NCI-H1436 treated with DMSO at 0.1 percent for 48 hours (cell line): ENCODE measurements around the gene TNP2.
"Not testable (repeated sequence)": the region's sequence is repeated elsewhere in the genome, so short reads cannot be mapped to it uniquely, and the experiment has no call there.

ENCODE experiments used
- DNase-seq: peaks from one replicate; lab custom pipeline; 2025; lab: John Stamatoyannopoulos, UW

Gene TNP2

GRCh38 chr16:11239644-11240632 lies 29.2 kb downstream of the TNP2 start:
- no peak for DNase-seq

GRCh38 chr16:11238272-11239202 lies 30.6 kb downstream of the TNP2 start:
- DNase-seq = no peak

DNA sequence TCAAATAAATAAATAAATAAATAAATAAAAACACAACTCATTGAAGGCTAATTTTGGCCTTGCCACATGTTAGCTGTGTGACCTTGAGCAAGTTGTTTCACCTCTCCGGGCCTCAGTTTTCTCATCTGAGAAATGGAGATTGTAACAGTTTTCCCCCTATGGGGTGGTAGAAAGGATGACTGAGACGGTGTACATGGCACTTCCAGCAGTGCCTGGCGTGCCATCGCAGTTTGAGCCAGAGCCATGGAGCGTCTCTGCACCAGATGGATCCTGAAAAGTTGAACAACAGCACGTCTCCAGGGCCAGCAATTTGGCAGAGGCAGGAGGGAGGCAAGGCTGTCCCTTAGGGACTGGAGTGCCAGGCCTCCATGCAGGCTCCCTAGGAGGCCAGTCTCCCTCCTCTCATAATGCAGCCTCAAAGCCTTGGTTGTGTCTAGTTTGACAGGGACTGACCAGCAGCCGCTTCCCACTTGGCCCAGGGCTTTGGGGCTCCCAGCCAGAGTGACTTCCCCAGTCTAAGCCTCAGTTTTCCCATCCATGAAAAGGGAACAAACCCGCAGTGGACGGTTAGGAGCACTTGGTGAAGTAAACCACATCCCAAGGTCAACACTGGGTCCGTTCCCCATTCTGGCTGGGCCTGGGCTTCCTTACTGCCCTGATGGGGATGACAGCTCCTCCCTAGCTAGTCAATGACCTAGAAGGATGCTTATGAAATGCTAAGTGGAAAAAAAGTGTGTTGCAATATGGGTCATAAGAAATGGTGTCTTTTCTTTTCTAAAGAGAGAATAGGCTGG lies 32.5 kb downstream of the TNP2 start:
- no peak for DNase-seq

- no peak for DNase-seq
Observed at GRCh38 chr16:11235703-11235991, 33.5 kb downstream of the TNP2 start.

GRCh38 chr16:11234884-11235702 lies 34.0 kb downstream of the TNP2 start:
- no peak for DNase-seq

GRCh38 chr16:11233727-11234376 lies 35.3 kb downstream of the TNP2 start:
- DNase-seq = no peak

DNA sequence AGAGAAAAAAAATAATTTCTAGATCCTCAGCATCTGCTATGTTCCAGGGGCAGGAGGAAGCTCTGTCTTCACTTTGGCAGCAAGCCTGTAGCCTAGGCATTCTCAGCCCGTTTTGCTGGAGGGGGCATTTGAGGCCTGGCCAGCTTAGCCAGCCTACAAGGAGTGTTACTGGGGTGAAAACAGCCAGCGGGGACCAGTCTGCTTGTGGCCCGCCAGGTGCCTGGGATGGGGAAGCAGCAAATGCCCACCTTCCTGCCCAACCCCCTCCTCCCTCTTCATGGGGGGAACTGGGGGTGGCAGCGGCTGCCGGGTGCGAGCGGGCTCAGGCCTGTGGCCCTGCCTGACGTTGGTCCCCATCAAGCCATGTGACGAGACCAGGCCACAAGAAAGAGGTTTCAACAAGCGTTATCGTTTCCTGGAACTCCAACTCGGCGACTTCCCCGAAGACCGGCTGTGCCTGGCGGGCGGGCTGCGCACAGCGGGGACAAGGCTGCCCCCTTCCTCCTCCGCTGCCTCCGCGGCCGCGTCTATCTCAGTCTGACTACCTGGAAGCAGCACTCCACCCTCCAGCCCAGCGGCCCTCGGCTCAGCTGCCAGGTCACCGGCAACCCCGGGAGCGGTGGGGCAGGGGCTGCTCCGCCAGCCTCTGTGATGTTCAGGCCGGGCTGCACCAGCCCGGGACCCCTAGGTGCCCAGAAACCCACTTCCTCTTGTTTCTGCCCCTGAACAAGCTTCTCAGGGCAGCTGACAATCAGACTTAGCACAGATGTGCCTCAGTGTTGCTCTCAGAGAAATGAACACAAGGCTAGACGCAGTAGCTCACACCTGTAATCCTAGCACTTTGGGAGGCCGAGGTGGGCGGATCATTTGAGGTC lies 36.0 kb downstream of the TNP2 start:
- no peak for DNase-seq

GRCh38 chr16:11232302-11232851 lies 36.7 kb downstream of the TNP2 start:
- no peak for DNase-seq

- DNase-seq = no peak
Observed at GRCh38 chr16:11231367-11231970, 37.7 kb downstream of the TNP2 start.

DNA sequence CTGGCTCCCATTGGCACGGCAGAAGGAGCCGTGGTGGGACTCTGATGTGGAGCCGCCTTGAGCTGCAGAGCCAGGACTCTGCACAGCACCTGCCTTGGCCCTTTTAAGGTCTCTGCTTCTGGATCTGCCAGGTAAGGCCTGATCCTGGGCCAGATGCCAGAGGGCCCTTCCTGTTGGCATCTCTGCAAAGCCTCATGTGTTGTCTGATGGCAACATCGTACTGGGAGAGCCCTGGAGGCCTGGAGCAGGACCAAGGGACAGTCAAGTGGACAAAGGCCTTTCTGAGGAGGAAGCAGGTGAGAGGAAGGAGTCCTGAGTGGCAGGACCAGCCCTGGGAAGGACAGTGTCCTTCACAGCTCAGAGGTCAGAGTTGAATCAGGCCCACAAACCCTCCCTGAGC lies 39.2 kb downstream of the TNP2 start:
- DNase-seq = no peak

DNA sequence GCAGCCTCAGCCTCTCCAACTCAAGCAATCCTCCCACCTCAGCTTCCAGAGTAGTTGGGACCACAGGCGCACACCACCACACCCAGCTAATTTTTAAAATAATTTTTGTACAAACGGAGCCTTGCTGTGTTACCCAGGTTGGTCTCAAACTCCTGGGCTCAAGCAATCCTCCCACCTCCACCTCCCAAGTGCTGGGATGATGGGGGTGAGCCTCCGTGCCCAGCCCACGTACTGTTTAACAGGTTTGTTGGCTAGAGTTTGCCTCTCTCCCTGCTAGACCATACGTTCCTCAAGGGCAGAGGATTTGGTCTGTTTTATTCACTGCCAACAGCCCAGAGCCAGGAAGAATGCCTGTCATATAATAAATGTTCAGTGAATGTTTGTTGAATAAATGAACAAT lies 39.7 kb downstream of the TNP2 start:
- no peak for DNase-seq

DNA sequence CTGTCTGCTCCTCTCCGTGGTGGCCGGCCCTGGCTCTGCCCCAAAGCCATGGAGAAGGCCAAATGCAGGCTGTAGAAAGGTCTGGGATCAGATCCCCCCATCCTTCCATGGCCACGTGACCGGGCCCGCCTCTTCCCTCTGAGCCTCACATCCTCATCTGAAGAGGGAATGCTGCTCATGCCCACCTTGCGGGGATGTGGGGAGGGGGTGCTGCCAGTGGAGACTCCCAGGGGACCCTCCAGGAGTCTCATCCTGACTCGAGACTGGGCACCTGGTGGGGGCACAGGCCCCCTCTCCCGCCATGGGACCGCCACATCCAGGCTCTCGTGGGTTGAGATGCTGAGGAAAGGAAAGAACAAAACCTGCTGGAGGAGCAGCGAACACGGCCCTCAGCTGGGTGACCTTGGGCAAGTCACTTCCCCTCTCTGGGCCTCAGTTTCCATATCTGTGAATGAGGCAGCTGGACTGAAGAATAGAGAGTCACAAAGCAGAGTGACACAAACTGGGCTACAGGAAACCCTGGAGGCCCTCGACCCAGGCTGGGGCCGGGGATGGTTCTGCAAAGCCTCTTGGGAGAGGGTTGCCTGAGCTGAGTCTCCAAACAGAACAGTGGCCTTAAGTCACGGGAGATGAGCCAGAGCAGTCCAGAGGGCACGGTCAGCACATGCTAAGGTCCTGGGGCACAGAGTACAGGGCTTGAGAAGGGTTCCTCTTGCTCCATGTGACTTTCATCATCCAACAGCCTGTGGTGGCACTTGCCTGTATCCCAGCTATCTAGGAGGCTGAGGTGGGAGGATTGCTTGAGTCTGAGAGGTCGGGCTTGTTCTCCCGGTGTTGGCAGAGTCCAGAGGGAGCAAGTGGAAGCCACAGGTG lies 43.2 kb downstream of the TNP2 start:
- DNase-seq = no peak

- no peak for DNase-seq
Observed at GRCh38 chr16:11224894-11225676, 44.0 kb downstream of the TNP2 start.

DNA sequence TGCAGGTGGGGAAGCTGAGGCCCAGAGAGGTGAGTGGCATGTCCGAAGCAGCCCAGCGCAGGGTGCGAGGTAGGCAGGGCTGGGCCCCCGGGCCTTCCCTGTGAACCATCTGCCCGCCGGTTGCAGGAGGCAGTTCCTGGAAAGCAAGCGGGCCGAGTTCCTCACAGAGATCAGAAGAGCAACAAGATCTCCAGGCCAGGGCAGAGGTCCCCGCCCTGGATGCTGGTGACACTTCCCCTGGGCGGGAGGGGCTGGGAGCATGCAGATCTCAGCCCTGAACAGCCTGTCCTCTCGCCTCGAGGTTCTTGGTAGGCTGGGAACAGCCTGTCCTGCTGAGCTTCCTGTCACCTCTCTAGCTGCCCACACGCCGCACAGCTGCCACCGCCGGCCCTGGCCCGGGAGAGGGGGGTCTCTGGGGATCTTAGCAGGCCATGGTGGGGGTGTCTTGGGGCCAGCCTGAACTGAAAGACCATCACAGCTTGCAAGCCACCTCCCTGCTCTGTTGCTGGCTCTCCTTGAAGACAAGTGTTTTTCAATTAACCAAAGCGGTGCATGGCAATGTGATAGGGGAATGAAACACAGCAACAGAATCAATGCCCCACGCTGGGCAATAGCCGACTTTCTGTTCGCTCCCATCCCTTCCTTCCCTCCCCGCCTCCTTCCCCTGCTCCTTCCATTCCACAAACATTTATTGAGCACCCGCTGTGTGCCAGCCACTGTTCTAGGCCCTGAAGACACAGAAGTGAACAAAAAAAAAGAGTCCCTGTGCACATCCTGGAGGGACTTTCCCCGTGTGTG lies 44.8 kb downstream of the TNP2 start:
- no peak for DNase-seq

DNA sequence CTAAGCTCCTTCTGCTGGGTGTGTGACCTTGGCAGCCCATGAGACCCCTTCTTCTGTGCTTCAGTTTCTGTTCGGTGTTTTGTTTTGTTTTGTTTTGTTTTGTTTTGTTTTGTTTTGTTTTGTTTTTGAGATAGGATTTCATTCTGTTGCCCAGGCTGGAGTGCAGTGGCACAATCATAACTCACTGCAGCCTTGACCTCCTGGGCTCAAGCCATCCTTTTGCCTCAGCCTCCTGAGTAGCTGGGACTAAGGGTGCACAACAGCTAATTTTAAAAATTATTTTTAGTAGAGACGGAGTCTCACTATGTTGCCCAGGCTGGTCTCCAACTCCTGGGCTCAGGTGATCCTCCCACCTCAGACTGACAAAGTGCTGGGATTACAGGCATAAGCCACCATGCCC lies 48.6 kb downstream of the TNP2 start:
- DNase-seq = not testable (repeated sequence)

- DNase-seq = no peak
Observed at GRCh38 chr16:11219178-11219577, 49.9 kb downstream of the TNP2 start.
